Kasumi-1 (cell line): ENCODE data around the gene MYO1F.
"Not testable (repeated sequence)": the region's sequence is repeated elsewhere in the genome, so short reads cannot be mapped to it uniquely, and the experiment has no call there.

Experiments
- DNase-seq, 2 experiments: peaks; one replicate each; lab custom pipeline; 2025; lab: John Stamatoyannopoulos, UW

The MYO1F gene

DNA sequence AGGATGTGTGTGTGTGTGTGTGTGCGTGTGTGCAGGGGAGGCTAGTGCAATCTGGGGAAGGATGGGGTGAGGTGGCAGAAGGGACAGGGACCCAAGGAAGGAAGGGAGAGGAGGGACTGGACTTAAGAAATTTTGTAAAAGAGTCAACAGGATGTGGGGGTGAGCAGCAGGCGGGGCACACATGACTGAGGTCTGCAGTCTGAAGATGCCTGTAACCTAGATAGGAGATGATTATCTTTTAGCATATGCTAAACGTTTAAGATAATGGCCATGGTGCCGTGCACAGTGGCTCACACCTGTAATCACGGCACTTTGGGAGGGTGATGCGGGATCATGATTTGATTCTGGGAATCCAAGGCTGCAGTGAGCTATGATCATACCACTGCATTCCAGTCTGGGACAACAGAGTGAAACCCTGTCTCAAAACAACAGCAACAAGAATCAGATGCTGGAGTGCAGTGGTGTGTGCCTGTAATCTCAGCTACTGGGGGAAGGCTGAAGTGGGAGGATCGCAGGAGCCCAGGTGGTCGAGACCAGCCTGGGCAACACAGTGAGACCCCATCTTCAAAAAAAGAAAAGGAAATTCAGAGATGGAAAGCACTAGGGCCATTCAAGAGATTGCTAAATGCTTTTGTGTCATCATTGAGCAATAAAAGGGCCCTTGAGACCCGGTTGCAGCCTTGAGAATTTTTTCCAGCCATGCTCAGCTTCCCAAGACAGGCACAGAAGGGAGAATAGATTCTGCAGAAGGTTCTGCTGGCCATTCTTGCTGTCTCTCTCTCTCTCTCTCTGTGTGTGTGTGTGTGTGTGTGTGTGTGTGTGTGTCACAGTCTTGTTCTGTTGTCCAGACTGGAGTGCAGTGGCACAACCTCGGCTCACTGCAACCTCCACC, 59.4 kb downstream of the MYO1F start:
- DNase-seq = peak; percentile 74 to 82

DNA sequence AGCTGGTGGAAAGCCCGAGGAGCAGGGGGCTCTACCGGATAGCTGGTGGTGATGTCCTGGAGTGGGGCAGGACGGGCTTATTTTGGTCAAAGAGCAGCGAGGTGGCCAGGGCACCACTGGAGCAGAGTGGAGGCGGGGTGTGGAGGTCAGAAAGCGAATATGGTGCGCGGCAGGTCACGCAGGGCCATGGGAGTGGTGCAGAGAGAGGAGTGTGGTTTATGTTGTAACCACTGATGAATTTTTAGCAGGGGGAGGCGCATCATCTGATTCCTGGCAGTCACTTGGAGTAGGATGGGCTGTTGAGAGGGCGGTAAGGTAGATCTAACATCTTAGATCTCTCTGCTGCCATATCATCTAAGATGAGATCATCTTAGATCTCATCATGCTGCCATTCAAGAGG, 61.9 kb downstream of the MYO1F start:
- peak; percentile 30 to 47 for DNase-seq

DNA sequence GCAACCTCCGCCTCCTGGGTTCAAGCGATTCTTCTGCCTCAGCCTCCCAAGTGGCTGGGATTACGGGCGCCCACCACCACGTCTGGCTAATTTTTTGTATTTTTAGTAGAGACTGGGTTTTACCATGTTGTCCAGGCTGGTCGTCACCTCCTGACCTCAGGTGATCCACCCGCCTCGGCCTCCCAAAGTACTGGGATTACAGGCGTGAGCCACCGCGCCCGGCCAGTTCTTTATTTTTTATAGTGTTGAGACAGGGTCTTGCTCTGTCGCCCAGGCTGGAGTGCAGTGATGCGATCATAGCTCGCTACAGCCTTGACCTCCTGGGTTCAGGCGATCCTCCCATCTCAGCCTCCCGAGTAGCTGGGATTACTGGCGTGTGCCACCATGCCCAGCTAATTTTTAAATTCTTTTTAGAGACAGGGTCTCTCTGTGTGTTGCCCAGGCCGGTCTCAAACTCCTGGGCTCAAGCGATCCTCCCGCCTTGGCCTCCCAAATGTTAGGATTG, 62.7 kb downstream of the MYO1F start:
- not testable (repeated sequence) for DNase-seq

DNA sequence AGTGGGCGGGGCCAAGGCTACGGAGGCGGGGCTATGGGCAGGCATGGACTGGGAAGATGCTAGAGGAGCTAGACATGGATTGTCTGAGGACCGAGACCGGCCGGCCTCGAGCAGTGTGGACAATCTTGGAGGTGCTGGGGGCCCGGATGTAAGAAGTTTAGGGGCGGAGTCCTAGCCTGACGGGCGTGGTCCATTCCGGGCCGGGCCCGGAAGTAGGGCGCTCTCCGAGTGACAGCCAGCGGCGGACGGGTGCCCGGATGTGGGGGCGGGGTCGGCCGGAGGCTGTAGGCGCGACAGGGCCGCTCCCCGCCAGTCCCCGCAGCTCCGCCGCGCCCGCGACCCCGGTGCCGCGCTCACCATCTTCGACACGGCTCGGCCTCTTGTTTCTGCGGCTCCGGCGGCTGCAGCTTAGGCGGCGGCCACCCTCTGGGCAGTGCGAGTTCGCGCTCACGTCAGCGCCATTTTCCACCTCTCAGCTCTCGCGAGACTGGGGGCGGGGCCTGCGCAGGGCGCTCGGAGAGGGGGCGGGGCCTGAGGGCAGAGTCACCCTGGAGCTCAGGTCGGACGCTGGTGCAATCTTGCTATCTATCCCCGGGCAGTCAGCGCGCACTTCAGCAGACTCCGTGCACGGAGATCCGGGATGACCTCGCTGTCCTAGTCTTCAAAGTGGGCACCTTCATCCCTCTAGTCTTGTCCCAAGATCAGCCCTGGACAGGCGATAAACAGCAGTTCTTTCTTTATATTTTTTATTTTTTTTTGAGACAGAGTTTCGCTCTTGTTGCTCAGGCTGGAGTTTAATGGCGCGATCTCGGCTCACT, 63.3 kb downstream of the MYO1F start, which contains the start of gene ZNF414:
TSS of gene ZNF414 (minus strand) at position 481 of the 818 bp plus-strand sequence. CDS start at position 360, 121 bp downstream.
- DNase-seq = peak; percentile 90 to 91

DNA sequence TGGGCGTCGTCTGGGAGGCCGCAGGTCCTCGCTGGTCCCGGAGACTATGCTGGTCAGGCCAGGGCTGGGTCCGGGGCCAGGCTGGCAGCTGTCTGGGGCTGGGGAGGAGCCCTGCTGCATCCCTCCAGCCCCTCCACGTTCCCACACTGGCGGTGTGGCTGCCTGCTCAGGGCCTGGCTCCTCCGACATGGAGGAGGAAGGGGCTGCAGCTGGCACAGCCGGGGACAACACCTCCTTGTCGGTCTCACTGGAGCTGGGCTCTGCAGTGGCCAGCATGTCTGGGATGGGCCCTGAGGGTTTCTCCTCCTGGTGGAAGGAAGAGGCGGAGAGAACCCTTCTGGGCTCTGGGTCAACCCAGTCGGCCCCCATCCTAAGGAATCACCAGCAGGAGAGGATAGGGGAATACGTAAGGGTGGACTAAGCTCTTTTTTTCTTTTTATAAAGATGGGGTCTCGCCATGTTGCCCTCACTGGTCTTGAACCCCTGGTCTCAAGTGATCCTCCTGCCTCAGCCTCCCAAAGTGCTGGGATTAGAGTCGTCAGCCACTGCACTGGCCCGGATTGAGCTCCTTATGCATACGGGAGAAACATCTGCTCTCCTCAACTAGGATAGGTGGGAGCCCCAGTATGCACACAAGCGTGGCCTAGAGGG, 64.1 kb downstream of the MYO1F start:
- no peak for DNase-seq

DNA sequence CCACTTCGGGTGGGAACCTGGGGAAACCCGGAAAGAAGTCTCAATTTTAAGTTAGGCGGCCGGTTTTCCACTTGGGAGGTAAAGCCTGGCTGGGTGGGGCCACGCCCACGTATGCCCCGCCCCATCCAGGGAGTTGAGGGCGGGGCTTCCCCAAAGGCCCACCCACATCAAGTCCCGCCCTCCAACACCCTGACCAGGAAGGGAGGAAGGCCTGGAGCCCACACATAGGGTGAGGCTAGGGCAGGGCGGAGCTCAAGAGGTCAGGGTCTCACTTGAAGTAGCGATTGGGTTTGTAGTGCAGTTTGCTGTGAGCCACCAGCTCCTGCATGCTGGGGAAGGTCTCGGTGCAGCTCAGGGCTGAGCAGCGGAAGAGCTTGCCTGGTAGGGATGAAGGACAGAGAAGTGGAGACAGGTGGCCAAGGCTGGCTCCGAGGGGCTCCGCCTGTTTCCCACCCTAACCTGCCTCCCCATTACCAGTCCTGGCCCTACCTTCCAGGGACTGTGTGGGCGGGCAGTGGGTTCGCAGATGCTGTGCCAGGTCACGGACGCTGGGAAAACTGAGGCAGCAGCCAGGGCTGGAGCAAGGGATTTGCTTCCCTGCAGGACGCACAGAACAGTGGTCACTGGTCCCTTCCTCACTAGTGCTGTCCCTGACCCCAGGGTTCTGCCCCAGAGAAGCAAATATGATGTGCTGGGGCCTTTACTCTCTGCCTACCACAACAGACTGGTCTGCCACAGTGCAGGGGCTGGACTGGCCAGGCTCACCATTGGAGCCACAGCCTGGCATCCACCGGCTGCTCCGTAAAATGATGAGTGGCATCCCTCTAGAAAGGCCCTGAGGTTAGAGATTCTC, 64.9 kb downstream of the MYO1F start:
- peak in 1 of 2 experiments; percentile 31 for DNase-seq

DNA sequence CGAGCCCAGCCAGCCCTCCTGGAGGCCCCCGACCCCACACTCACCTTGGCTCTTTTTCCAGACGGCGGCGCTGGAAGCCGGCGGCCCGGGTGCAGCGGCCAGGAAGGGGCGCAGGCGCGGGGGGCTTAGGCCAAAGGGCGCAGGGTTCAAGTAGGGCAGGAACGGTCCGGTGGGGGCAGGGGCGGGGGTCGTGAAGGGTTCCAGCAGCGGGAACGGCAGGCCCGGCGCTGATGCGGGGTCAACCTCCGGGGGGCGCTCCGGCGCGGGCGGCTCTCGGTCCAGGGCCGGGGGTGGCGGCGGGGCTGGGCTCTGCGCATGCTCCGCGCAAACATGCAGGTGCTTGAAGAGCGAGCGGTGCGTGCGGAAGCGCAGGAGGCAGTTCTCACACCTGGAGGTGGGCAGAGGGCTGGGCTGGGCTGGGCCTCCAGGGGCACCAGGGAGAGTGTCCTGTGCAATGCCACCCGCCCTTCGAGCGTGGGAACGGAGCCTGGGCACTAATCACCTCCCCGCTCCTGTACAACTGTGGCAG, 65.6 kb downstream of the MYO1F start:
- DNase-seq = no peak

DNA sequence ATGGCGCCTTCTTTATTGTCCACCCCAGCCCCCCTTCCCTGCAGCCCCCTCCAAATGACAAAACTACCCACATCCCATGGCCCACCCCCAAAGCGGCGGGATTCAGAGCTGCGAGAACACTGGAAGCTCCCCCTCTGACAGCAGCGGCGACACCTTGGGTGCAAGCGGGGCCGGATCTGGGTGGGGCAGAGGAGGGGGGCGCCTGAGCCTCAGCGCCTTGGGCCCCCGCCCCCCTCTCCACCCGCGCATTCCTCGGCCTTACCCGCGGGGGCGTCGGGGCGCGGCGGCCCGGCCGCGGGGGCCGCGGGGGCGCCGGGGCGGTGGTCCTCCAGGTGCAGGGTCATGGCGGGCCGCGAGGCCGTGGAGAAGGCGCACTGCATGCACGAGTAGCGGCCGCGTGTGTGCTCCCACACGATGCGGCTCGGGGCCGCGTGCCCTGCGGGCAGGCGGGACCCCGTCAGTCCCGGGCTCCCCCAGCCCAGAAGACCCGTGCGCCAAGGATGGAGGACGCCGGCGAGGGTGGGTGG, 66.6 kb downstream of the MYO1F start:
- no peak for DNase-seq

DNA sequence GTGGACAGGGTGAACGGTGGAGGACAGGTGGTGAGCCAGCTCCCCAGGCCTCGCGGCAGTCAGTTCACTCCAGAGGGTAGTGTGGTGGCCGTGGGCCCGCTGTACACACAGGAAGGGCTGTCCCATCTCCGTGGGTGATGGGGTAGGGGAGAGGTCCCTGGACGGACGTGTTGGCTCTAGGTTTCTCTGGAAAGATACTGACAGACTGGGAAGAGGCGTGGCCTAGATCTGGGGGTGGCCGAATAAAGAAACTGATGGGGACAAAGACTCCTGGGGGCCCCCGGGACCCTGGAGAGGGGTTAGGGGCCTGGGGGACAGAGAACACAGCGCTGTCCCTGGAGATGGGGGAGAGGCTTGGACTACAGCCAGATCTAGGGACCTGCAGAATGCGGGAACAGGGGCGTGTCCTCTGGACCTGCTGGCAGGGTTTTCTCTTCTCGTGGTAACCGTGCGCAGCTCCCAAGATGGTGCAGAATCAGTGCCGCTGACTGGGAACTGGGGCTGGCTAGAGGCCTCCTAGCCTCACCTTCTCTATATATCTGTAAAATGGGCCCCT, 70.8 kb downstream of the MYO1F start:
- no peak for DNase-seq

DNA sequence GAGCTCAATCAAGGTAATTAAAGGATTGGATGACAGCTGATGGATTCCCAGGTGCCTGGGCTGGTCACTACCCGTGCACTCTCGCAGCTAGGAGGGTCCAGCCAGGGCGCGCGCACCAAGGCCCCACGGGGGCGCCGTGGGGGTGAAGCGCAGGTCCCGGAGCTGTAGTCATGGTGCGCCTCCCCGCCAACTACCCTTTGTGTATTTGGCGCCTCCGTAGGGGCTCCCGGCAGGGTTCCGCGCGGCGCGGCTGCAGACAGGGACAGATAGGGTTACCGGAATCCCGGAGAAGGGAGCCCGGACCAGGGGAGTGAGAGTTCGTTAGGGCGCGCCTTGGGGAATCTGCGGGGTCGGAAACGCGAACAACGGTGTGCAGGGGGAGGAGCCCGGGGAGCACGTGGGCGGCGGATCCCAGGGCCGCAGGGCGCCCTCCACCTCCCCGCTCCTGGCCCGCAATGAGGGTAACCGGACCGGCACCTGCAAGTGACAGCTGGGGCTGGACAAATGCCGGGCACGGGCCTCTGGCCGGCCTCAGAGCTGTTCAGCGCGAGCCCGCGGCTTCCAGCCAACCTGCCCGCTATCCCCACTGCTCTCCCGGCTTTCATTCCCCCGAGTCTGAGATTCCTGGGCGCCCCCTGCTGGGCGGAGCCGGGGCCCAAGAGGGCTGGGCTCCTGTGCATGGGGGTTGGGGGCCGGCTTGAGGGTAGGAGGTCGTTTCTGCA, 71.4 kb downstream of the MYO1F start:
- DNase-seq = peak; percentile 72 to 75

DNA sequence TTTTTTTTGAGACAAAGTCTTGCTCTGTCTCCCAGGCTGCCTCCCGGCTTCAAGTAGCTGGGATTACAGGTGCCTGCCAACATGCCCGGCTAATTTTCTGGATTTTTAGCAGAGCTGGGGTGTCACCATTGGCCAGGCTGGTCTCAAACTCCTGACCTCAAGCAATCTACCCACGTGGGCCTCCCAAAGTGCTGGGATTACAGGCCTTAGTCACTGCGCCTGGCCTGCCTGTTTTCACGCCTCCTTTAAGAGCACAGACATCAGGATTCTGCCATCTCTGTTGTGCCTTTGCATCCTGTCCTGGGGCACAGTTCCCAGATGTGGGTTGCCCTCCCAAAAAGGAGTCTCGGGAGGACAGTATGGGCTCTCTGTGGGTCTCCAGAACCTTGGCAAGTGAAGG, 72.3 kb downstream of the MYO1F start:
- no peak for DNase-seq

DNA sequence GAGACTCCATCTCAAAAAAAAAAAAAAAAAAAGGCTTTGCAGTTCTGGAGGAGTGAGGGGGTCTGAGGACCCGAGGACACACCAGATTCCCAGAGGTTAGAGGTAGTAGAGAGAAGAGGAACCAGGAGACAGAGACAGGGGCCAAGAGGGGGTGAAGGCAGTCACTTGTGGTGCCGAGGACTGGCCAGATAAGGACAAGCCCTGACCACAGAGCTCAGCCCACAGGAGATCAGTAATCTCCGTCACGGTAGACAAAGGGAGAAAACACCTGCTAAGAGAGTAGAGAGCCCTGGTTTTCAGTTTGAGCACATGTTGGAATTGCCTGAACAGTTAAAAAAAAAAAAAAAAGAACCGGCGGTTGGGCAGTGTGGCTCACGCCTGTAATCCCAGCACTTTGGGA, 73.1 kb downstream of the MYO1F start:
- DNase-seq = no peak

DNA sequence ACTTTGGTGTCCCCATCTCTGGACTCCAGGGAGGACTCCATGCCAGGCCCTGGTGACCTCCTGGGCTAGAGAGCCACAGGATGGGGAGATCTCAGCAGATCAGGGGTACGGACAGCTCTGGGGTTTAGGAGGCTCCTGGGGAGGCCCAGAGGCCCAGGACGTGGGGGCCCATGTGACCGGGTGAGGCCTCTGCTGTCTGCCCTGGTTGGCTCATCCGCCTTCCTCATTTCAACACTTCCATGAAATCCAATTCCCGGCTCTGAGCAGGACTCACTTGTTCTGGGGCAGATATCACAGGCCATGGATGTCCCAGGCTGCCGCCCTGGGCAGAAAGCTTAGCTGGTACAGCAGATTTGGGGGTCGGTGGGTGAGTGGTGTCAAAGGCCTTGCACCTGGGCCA, 73.7 kb downstream of the MYO1F start:
- DNase-seq = no peak

DNA sequence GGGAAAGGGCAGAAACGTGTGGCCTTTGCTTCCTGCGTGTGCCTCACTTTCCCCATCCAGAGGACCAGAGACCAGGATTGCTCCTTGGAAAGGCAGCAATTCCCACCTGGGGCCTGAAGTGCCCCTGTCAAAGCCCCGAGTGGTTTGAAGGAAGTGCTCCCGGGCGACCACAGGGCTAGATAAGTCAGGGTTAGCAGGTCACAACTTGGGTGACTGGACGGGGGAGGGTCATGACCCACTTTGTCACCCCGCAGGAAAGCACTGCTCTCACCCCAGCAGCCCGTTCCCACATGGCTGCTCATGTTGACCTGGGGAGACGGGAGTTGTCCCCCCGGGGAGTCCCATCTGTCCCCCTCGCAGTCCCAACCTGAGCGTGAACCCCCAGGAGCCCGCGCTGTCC, 75.3 kb downstream of the MYO1F start:
- no peak for DNase-seq

DNA sequence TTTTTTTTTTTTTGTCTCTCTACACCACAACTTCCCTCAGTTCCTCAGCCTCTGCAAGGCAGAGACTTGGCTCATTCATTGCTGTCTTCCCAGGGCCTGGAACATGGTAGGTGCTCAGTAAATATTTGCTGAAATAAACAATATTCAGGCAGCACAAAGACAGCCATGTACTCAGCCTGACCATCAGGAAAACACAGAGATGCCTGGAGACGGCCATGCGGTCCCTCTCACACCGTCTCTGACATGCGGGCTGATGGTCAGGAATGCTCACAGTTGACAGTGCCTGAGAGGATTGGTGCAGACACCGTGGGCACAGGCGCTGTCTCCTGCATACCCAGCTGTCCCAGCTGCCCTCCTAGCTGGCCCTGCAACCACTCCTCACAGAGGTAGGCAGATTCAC, 75.7 kb downstream of the MYO1F start:
- DNase-seq = no peak

DNA sequence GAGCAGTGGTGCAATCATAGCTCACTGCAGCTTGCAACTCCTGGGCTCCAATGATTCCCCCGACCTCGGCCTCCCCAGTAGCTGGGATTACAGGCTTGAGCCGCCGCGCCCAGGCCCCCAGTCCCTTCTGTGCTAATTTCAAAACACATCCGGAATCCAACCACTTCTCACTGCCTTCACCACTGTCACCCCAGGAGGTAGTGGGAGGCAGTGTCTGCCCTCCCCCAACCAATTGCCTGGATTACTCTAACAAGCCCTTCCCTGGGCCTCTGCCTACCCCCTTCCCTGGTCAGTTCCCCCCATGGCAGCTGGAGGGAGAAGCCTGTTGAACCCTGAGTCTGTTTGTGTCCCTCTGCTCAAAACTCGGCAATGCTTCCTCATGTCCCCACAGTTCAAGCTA, 77.1 kb downstream of the MYO1F start:
- peak; percentile 95 to 98 for DNase-seq

DNA sequence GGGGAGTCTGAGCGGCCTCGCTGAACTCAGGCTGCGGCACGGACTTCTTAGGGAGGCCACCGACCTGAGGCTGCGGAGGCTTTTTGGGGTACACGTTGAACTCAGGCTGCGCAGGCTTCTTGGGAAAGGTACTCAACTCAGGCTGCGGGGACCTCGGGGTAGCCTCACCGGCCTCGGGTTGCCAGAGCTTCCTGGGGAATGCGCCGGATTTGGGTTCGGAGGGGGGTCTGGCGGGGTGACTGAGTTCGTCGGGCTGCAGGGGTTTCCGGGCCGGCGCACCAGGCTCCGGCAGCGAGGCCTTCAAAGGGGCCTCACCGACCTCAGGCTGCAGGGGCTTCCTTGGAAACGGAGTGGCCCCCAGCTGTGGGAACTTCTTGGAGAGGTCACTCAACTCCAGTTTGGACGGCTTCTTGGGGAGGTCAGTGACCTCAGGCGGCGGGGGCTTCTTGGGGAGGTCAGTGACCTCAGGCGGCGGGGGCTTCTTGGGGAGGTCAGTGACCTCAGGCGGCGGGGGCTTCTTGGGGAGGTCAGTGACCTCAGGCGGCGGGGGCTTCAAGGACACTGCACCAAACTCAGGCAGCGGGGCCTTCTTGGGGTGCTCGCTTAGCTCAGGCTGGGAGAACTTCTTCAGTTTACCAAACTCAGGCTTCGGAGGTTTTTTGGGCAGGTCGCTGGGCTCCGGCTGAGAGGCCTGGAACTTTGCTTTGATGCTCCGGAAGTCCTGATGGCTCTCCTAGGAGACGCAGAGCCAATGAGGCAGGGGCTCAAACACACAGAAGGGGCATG, 78.0 kb downstream of the MYO1F start:
- DNase-seq = no peak

DNA sequence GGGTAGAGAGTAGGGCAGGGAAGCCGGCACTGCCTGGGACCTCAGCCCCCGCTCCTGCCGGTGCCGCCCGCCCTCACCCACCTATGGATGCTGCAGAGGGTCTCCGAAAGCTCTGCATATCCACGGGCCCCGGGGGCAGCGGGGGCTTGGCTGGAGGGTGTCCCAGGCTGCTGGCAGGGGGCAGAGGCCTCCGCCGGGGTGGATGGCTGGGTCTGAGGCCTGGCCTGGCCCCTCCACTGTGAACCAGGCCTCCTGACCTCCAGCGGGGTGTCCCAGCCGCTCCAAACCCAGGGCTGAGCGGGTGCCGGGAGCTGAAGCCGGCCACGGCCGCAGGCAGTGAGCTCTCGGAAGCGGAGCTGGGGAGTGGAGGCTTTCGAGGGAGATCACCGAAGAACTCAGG, 78.9 kb downstream of the MYO1F start:
- no peak for DNase-seq

DNA sequence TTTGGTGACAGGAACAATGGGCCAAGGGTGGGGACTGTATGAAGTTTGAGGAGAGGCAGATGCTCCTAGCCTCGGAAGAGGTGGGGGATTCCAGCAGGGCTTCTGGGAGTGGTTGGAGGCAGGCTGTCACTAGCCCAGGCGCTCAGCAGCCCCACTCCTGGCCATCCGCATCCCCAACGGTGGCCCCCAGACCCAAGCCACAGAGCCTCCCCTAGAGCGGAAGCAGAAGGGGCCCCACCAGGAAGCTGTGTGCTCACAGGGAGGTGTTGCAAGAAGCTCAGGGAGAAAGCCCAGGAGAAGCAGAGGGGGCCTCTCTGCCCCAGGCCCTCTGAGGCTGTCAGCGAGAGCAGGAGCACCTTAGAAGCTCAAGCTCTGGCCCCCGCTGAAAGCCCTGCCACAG, 83.1 kb downstream of the MYO1F start:
- peak; percentile 98 for DNase-seq
